A549 (cell line): ENCODE measurements around the gene MCTP1.

Source experiments
- CHD4 ChIP-seq: fragments of 200-600 bp; sonication (generic); IDR thresholded peaks from 2 replicates; pipeline ENCODE4 v1.6.1; 2016; ENCODE audit warnings: antibody characterized with exemption, mild to moderate bottlenecking, borderline replicate concordance
- CTCF ChIP-seq: fragments of >200 bp; sonication (Bioruptor Twin); formaldehyde crosslinking; IDR thresholded peaks from 3 replicates; pipeline ENCODE4 v1.5.1; 2016
- HOXA7 ChIP-seq: fragments of 250-450 bp; sonication (Bioruptor Pico); IDR thresholded peaks from 2 replicates; pipeline ENCODE4 v1.5.0; 2020; ENCODE audit warnings: mild to moderate bottlenecking, moderate library complexity
- SREBF2 ChIP-seq: fragments of 450-650 bp; IDR thresholded peaks from 2 replicates; pipeline ENCODE4 v1.6.1; 2014; ENCODE audit warnings: mild to moderate bottlenecking, moderate library complexity
- ZNF302 ChIP-seq: fragments of 250-450 bp; sonication (Bioruptor Pico); IDR thresholded peaks from 2 replicates; pipeline ENCODE4 v1.9.0; 2021; ENCODE audit warnings: inconsistent platforms, mild to moderate bottlenecking, moderate library complexity

- TF ChIP-seq CTCF: no peak
- no peak for TF ChIP-seq ZNF302 (CRISPR knock-in tag)
- no peak for TF ChIP-seq SREBF2
- no peak for TF ChIP-seq HOXA7 (CRISPR knock-in tag)
- TF ChIP-seq CHD4: no peak
These were observed 132.4 kb downstream of the MCTP1 start for GRCh38 chr5:95152535-95152934.
